ENCODE results near the gene KCNIP4.

DNA sequence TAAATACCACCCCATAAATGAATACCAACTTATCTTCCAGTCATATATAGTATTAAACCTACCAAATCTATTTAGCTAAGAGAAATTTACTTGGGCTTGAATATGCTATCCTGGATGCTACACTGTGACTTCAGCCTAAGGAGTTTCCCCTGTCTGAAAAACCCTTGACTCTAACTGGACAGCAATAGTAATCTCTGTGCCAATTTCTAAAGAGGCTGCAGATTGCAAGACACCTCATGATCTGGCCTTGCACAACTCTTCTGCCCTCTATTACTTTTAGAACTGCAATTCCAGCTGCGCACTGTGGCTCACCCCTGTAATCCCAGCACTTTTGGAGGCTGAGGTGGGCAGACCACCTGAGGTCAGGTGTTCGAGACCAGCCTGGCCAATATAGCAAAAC lies 371.5 kb downstream of the KCNIP4 start:
- TF ChIP-seq SPI1 (IDR thresholded peaks at IDR 0.05; ENCODE audit: borderline replicate concordance, insufficient read depth, low read depth, low read length) (no peak), NFXL1 (IDR thresholded peaks at IDR 0.05; ENCODE audit: borderline replicate concordance) (no peak), NBN (IDR thresholded peaks at IDR 0.05) (no peak), CBFB (IDR thresholded peaks at IDR 0.05; ENCODE audit: low read depth) (no peak)

Data from GM12878 (cell line).